UCSD-AML1 (cell line): ENCODE measurements around the gene ARHGEF7.

Source experiments
- DNase-seq: peaks from one replicate; lab custom pipeline; 2025; ENCODE audit not compliant: unreplicated experiment; lab: John Stamatoyannopoulos, UW

Gene ARHGEF7

DNA sequence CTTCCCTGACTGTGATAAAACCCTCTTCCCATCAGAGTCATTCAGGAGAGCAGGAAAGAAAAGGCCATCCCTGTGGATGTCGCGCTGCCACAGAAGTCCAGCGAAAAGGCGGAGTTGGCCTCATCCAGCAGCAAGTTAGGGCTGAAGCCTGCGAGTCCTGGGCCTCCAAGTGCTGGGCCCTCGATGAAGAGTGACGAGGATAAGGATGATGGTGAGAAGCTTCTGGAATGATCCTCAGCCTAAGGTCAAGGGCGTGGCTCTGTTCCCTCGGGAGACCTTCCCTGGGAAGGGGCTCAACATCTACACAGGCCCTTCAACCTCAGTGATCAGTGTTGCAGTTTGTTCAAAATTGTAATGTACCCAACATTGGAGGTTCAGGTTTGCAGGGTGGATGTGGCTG, 227.6 kb downstream of the ARHGEF7 start:
- no peak for DNase-seq

DNA sequence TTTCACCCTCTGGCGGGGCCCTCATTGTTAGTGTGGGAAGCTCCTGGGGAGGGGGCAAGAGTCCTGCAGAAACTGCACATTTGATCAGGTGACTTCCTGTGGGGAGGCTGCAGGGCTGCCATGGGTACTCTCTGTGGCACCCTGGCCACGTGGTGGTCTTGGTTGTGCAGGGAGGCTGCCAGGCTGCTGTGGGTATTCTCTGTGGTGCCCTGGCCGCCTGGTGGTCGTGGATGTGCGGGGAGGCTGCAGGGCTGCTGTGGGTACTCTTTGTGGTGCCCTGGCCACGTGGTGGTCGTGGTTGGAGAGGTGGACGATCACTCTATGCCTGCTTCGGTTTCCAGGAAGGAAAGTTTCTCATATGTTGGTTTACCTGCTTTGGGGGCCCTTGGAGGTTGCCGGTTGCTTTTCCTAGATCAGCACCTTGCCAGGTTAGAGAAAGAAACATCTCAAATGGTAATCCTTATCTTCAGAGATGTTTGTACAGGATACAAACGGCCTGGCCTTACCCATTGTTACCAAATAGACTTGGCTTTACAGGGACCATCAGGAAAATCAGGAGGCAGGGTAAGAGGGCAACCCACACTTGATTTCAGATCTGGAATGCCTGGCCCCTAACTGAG, 228.2 kb downstream of the ARHGEF7 start:
- no peak for DNase-seq

DNA sequence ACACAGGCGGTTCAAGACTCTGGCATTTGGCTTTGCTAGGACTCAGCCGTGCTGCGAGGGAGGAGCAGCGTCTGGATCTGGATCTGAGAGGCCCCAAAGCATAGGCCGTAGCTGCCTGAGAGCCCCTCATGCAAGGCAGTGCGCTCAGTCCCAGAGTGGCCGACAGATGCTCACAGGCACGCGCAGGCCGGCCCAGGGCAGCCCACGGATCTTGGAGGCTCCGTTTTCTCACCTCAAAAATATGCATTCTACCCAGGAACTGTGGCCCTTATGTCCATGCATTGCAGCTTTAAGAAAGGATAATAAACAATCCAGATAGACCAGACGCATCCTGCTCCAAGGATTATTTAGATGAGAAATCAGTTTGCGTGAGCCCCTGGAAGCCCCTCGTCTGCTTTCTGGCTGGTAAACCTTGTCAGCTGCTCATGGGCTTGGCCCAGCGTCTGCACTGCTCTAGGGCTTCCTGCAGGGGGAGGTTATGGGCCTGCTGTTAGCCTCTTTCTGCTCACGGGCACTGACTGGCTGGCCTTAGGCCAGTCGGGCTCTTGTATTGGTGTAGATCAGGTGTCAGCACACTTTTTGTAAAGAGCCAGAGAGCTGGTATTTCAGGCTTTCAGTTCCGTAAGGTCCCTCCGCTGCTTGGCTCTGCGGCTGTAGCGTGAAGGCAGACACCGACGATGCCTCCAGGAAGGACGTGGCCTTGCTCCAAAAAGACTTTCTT, 229.5 kb downstream of the ARHGEF7 start:
- DNase-seq = no peak

DNA sequence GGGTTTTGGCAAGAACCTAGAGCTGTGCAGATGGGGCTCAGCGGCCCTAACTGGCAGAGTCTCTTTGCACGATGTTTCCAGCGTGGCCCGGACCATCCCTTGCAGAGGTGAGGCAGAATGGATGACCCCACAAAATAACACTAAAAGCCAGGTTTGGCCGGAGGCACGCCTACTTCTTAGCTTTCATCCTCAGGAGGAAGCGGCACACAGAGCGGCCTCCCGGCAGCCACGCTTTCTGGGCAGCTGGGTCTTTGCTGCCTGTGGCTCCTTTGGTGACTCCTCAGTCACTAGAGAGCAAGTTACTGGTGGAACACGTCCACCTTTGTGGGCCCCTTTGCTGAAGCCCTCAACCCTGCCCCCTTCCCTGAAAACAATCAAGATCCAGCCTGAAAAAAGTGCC, 230.6 kb downstream of the ARHGEF7 start:
- DNase-seq = no peak

DNA sequence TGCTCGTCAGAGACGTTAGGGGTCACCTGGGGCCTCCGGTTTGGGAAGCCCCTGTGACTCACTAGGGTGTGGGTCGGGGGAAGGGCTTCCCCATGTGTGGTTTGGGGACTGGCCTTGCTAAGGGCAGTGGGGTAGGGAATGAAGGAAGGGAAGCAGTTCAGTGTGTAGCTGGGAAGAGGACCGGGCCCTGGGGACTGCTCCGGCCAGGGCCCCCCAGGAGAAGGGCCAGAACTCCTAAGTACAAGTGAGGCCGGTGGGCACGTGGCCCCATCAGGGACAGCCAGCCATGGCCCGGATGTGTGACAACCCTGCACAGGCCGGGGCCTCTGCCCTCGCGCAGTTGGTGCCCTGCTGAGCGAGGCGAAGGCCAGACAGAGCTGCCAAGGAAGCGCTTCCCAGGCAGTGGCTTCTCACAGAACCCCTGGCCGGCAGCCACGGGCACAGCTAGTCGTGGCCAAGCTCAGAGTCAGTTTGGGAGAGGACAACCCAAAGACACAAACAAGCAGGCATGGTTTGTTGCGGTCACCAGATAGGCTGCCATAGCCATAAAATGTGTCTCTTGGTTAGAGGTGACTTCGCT, 231.1 kb downstream of the ARHGEF7 start:
- DNase-seq = no peak

DNA sequence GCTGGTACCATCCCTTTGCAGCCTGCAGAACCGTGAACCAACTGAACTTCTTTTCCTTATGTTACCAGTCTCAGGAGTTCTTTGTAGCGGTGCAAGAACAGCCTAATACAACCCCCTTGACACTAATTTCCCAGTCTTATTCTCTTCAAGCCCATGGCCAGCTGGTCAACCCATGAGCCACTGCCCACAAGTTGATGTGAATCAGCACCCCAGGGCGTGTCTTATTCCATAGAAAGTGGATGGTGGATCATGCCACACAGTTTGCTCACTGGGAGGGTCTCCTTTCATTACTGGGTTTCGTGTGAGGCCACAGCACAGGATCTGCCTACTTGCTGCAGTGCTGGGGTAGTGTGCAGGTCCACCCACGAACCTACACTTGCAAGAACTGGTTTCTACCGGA, 232.3 kb downstream of the ARHGEF7 start:
- DNase-seq = no peak

DNA sequence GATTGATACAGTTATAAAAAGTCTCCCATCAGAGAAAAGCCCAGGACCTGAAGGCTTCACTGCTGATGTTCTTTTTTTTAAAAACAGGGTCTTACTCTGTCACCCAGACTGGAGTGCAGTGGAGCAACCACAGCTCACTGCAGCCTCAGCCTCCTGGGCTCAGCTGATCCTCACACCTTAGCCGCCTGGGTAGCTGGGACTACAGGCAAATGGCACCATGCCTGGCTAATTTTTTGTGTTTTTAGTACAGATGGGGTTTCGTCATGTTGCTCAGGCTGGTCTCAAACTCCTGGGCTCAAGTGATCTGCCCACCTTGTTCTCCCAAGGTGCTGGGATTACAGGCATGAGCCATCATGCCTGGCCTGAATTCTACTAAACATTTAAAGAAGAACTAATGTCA, 238.4 kb downstream of the ARHGEF7 start:
- DNase-seq = no peak

DNA sequence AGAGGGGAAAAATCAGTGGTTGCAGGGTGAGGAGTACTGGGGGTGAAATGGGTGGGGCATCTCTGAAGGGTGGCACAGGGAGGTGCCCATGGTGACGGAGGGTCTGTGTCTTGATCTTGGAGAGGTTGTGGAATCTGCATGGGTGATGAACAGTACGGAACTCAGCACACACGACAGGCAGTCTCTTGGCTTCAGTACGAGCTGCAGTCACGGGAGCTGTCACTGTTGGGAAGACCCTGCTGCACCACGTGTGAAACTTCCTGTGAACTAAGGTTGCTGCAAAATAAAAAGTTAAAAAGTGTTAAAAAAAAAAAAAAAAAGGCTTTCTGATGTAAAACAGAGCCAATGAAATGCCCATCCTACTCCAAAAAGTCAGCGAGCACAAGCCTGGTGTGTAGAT, 239.7 kb downstream of the ARHGEF7 start:
- no peak for DNase-seq
